B cell (primary cell): Measurements from ENCODE around the gene RERG.

ENCODE experiments used
- CTCF ChIP-seq: fragments of 200-600 bp; IDR thresholded peaks from one replicate; pipeline ENCODE4 v1.8.0; 2022; ENCODE audit warnings: antibody characterized with exemption, mild to moderate bottlenecking
- EZH2 ChIP-seq: IDR thresholded peaks from 2 replicates; pipeline ENCODE4 v1.6.1; 2012; ENCODE audit warnings: borderline replicate concordance, low read depth, mild to moderate bottlenecking, moderate library complexity, low read length; ENCODE audit not compliant: insufficient read depth, poor library complexity, severe bottlenecking

GRCh38 chr12:15114501-15114900 lies 106.7 kb downstream of the RERG start:
- TF ChIP-seq CTCF, result no peak
- TF ChIP-seq EZH2, result no peak
